ENCODE data around the gene TSPAN11.

DNA sequence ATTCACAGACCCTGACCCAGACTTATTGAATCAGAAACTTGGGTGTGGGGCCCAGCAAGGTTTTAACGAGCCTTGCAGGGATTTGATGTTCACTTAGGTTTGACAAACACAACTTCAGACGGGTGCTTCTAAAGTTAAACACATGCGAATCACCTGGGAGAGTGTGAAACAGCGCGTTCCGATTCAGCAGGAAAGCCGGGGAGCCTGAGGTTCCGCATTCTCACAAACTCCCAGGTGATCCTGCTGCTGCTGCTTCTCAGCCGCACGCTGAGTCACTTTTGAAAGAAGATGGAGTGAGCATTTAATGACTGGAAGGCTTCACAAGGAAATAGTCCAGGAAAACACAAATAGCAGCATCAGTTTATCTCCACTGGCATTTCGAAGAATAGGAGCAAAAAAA lies 102.9 kb downstream of the TSPAN11 start:
- TF ChIP-seq, protein P1, sequence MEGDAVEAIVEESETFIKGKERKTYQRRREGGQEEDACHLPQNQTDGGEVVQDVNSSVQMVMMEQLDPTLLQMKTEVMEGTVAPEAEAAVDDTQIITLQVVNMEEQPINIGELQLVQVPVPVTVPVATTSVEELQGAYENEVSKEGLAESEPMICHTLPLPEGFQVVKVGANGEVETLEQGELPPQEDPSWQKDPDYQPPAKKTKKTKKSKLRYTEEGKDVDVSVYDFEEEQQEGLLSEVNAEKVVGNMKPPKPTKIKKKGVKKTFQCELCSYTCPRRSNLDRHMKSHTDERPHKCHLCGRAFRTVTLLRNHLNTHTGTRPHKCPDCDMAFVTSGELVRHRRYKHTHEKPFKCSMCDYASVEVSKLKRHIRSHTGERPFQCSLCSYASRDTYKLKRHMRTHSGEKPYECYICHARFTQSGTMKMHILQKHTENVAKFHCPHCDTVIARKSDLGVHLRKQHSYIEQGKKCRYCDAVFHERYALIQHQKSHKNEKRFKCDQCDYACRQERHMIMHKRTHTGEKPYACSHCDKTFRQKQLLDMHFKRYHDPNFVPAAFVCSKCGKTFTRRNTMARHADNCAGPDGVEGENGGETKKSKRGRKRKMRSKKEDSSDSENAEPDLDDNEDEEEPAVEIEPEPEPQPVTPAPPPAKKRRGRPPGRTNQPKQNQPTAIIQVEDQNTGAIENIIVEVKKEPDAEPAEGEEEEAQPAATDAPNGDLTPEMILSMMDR (conservative IDR thresholded peaks at IDR 0.05; ENCODE audit: low read depth, low read length): no peak
- TF ChIP-seq CEBPB (IDR thresholded peaks at IDR 0.05; ENCODE audit: low read depth, low read length): no peak
- TF ChIP-seq POLR2A (IDR thresholded peaks at IDR 0.05; ENCODE audit: low read depth, low read length): no peak
- no peak for TF ChIP-seq BHLHE40 (IDR thresholded peaks at IDR 0.05; ENCODE audit: low read depth, low read length)
- TF ChIP-seq RCOR1 (IDR thresholded peaks at IDR 0.05; ENCODE audit: insufficient replicate concordance, low read length): no peak
- TF ChIP-seq RAD21 (IDR thresholded peaks at IDR 0.05; ENCODE audit: low read length): no peak
- TF ChIP-seq FOS (IDR thresholded peaks at IDR 0.05; ENCODE audit: low read depth, low read length): no peak
- TF ChIP-seq, protein P2, sequence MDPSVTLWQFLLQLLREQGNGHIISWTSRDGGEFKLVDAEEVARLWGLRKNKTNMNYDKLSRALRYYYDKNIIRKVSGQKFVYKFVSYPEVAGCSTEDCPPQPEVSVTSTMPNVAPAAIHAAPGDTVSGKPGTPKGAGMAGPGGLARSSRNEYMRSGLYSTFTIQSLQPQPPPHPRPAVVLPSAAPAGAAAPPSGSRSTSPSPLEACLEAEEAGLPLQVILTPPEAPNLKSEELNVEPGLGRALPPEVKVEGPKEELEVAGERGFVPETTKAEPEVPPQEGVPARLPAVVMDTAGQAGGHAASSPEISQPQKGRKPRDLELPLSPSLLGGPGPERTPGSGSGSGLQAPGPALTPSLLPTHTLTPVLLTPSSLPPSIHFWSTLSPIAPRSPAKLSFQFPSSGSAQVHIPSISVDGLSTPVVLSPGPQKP (IDR thresholded peaks at IDR 0.05; ENCODE audit: borderline replicate concordance, low read depth, low read length): no peak

All from IMR-90 (cell line).